Suprapubic skin (tissue), 4 donors: Measurements from ENCODE around the gene FOXK1.

Experiments used
- EP300 ChIP-seq: sonication (generic); formaldehyde crosslinking; IDR thresholded peaks from one replicate; pipeline ENCODE4 v1.6.1; 2017; ENCODE audit warnings: antibody characterized with exemption
- POLR2A ChIP-seq, 2 donors: fragments of 450-650 bp; IDR thresholded peaks; one replicate each; pipeline ENCODE4 v1.6.1; 2017; ENCODE audit warnings: antibody characterized with exemption in 2 of 2, mild to moderate bottlenecking in 2 of 2, moderate library complexity in 2 of 2
- POLR2AphosphoS5 ChIP-seq, 3 donors: sonication (generic); formaldehyde crosslinking; IDR thresholded peaks; one replicate each; pipeline ENCODE4 v1.6.1; 2017; ENCODE audit warnings: antibody characterized with exemption in 3 of 3
- TF ChIP-seq, protein P1 (sequence below), 2 donors: fragments of 200-600 bp in 1 of 2; fragments of 450-650 bp in 1 of 2; sonication (generic) in 1 of 2; IDR thresholded peaks; one replicate each; pipeline ENCODE4 v1.5.1; 2016 to 2019; ENCODE audit warnings: antibody characterized with exemption in 2 of 2, mild to moderate bottlenecking in 1 of 2, moderate library complexity in 1 of 2

DNA sequence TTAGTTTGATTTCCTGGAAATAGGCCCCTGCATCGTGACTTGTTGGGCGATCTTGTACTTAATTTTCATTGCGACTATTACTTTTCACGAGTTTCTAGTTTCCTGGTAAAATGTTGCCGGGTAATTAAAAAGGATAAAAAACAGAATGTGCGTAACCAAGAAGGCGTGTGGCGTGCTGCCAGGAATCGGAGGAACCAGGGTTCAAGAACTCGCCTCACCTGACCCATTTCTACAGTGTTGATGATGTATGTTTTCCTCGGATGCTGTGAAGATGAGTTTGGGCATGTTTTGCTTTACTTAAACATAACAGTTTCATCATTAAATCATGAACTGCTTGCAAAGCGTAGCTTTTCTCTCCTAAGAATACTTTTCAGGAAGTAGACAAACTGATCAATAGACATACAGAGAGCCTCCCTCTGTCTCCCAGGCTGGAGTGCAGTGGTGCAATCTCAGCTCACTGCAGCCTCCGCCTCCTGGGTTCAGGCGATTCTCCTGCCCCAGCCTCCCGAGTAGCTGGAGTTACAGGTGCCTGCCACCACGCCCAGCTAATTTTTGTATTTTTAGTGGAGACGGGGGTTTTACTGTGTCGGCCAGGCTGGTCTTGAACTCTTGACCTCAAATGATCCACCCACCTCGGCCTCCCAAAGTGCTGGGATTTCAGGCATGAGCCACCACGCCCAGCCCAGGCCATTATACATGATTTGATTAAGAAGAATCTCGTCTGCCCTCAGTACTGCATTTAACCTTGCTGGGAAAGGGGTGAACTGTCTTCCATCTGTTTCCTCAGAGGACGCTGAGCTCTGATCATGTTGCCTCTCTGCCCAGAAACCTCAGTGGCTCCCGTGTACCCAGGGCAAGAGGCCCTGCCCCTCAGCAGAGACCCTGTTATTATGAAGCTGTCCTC is 9.1 kb downstream of the FOXK1 start:
- TF ChIP-seq, protein P1, sequence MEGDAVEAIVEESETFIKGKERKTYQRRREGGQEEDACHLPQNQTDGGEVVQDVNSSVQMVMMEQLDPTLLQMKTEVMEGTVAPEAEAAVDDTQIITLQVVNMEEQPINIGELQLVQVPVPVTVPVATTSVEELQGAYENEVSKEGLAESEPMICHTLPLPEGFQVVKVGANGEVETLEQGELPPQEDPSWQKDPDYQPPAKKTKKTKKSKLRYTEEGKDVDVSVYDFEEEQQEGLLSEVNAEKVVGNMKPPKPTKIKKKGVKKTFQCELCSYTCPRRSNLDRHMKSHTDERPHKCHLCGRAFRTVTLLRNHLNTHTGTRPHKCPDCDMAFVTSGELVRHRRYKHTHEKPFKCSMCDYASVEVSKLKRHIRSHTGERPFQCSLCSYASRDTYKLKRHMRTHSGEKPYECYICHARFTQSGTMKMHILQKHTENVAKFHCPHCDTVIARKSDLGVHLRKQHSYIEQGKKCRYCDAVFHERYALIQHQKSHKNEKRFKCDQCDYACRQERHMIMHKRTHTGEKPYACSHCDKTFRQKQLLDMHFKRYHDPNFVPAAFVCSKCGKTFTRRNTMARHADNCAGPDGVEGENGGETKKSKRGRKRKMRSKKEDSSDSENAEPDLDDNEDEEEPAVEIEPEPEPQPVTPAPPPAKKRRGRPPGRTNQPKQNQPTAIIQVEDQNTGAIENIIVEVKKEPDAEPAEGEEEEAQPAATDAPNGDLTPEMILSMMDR (IDR thresholded peaks at IDR 0.05), result no peak
- TF ChIP-seq POLR2A (IDR thresholded peaks at IDR 0.05), result no peak
- TF ChIP-seq POLR2AphosphoS5 (IDR thresholded peaks at IDR 0.05), result no peak
- TF ChIP-seq EP300, result no peak
